H9 (cell line): ENCODE data around the gene ZNF750. TPM values are rescaled to one million over a fixed set of nuclear protein-coding genes. Genes with fewer than 3 reads are reported as not detected.

Experiments used
- DNase-seq: peaks from one replicate; pipeline ENCODE4 v3.0.0-alpha.2; 2017
- H2AFZ ChIP-seq: one replicate; pipeline ENCODE4 v1.6.1; 2013; ENCODE audit warnings: mild to moderate bottlenecking, low read length, control low read depth, moderate library complexity
- H2AK5ac ChIP-seq: 2 replicates; pipeline ENCODE4 v1.6.1; 2013; ENCODE audit warnings: low read length, control low read depth, mixed read lengths; ENCODE audit not compliant: insufficient read length
- H2BK120ac ChIP-seq: one replicate; pipeline ENCODE4 v1.6.1; 2013; ENCODE audit warnings: low read depth, mild to moderate bottlenecking, low read length, control low read depth, inconsistent platforms; ENCODE audit not compliant: poor library complexity, severe bottlenecking
- H2BK12ac ChIP-seq: 2 replicates; pipeline ENCODE4 v1.6.1; 2013; ENCODE audit warnings: low read length, control low read depth, mixed read lengths, low read depth; ENCODE audit not compliant: insufficient read length
- H2BK15ac ChIP-seq: 2 replicates; pipeline ENCODE4 v1.6.1; 2013; ENCODE audit warnings: low read depth, low read length, control low read depth
- H2BK20ac ChIP-seq: one replicate; pipeline ENCODE4 v1.6.1; 2013; ENCODE audit warnings: low read depth, mild to moderate bottlenecking, low read length, control low read depth, inconsistent platforms; ENCODE audit not compliant: poor library complexity, severe bottlenecking
- H2BK5ac ChIP-seq: 2 replicates; pipeline ENCODE4 v1.6.1; 2013; ENCODE audit warnings: low read length, control low read depth, mixed read lengths; ENCODE audit not compliant: insufficient read length
- H3K14ac ChIP-seq: 2 replicates; pipeline ENCODE4 v1.6.1; 2013; ENCODE audit warnings: low read length, control low read depth; ENCODE audit not compliant: insufficient read depth
- H3K18ac ChIP-seq: 2 replicates; pipeline ENCODE4 v1.6.1; 2013; ENCODE audit warnings: low read depth, mild to moderate bottlenecking, mixed read lengths, low read length, control low read depth; ENCODE audit not compliant: insufficient read length
- H3K23ac ChIP-seq: 2 replicates; pipeline ENCODE4 v1.6.1; 2013; ENCODE audit warnings: low read length, control low read depth, mixed read lengths, low read depth; ENCODE audit not compliant: insufficient read length
- H3K23me2 ChIP-seq: 2 replicates; pipeline ENCODE4 v1.6.1; 2013; ENCODE audit warnings: low read depth, mild to moderate bottlenecking, mixed read lengths, low read length, control low read depth; ENCODE audit not compliant: insufficient read length, poor library complexity, severe bottlenecking
- H3K27ac ChIP-seq: 2 replicates; pipeline ENCODE4 v1.5.1; 2013; ENCODE audit warnings: low read length, control low read depth, mixed read lengths, low read depth; ENCODE audit not compliant: insufficient read length
- H3K27me3 ChIP-seq: 2 replicates; pipeline ENCODE4 v1.6.1; 2013; ENCODE audit warnings: low read length, control low read depth, inconsistent platforms; ENCODE audit not compliant: insufficient read depth
- H3K4ac ChIP-seq: 2 replicates; pipeline ENCODE4 v1.6.1; 2013; ENCODE audit warnings: low read depth, mild to moderate bottlenecking, control low read depth, inconsistent platforms, low read length, moderate library complexity
- H3K4me1 ChIP-seq: 2 replicates; pipeline ENCODE4 v1.6.1; 2013; ENCODE audit warnings: low read length, control low read depth, inconsistent platforms; ENCODE audit not compliant: insufficient read depth
- H3K4me2 ChIP-seq: 2 replicates; pipeline ENCODE4 v1.6.1; 2013; ENCODE audit warnings: low read length, control low read depth, mixed read lengths; ENCODE audit not compliant: insufficient read length, insufficient read depth
- H3K56ac ChIP-seq: 2 replicates; pipeline ENCODE4 v1.6.1; 2013; ENCODE audit warnings: low read depth, mild to moderate bottlenecking, mixed read lengths, low read length, control low read depth; ENCODE audit not compliant: insufficient read length
- H3K79me1 ChIP-seq: 2 replicates; pipeline ENCODE4 v1.6.1; 2013; ENCODE audit warnings: low read depth, mild to moderate bottlenecking, moderate library complexity, low read length, control low read depth, inconsistent platforms; ENCODE audit not compliant: insufficient read depth, poor library complexity, severe bottlenecking
- H3K79me2 ChIP-seq: 2 replicates; pipeline ENCODE4 v1.6.1; 2013; ENCODE audit warnings: low read length, control low read depth, inconsistent platforms; ENCODE audit not compliant: insufficient read depth
- H3K9ac ChIP-seq: 2 replicates; pipeline ENCODE4 v1.6.1; 2013; ENCODE audit warnings: low read length, control low read depth, mixed read lengths; ENCODE audit not compliant: insufficient read length; ENCODE audit errors: extremely low read depth
- H3K9me3 ChIP-seq: one replicate; pipeline ENCODE4 v1.6.1; 2013; ENCODE audit warnings: low read depth, low read length, inconsistent platforms; ENCODE audit not compliant: control insufficient read depth
- H3T11ph ChIP-seq: one replicate; pipeline ENCODE4 v1.6.1; 2013; ENCODE audit warnings: mild to moderate bottlenecking, low read length, control low read depth, inconsistent platforms
- H4K20me1 ChIP-seq: one replicate; pipeline ENCODE4 v1.6.1; 2013; ENCODE audit not compliant: control insufficient read depth, insufficient read length, insufficient read depth
- H4K5ac ChIP-seq: 2 replicates; pipeline ENCODE4 v1.6.1; 2013; ENCODE audit warnings: low read depth, mild to moderate bottlenecking, mixed read lengths, low read length, control low read depth; ENCODE audit not compliant: insufficient read length
- H4K8ac ChIP-seq: replicated peaks from 2 replicates; pipeline ENCODE4 v1.6.1; 2013; ENCODE audit warnings: low read length, control low read depth, mixed read lengths, low read depth; ENCODE audit not compliant: insufficient read length
- H4K91ac ChIP-seq: 2 replicates; pipeline ENCODE4 v1.6.1; 2013; ENCODE audit warnings: low read depth, mild to moderate bottlenecking, moderate library complexity, mixed read lengths, low read length, control low read depth; ENCODE audit not compliant: insufficient read length
- H3K27ac Mint-ChIP-seq, 3 experiments: 2 replicates in 2 of 3; 3 replicates in 1 of 3; pipeline ENCODE4 v1.8.0; 2020 to 2021; ENCODE audit warnings: mixed read lengths in 3 of 3, mild to moderate bottlenecking in 1 of 3, moderate library complexity in 1 of 3
- H3K27me3 Mint-ChIP-seq: 2 replicates; pipeline ENCODE4 v1.8.0; 2021; ENCODE audit warnings: low read depth, mild to moderate bottlenecking, moderate library complexity, mixed read lengths
- H3K36me3 Mint-ChIP-seq, 3 experiments: 2 replicates in 2 of 3; 3 replicates in 1 of 3; pipeline ENCODE4 v1.8.0; 2020 to 2021; ENCODE audit warnings: low read depth in 3 of 3, mixed read lengths in 3 of 3; ENCODE audit not compliant: insufficient read depth in 1 of 3
- H3K4me1 Mint-ChIP-seq, 2 experiments: 2 replicates each; pipeline ENCODE4 v1.8.0; 2020; ENCODE audit warnings: mixed read lengths in 2 of 2
- H3K4me3 Mint-ChIP-seq, 2 experiments: 2 replicates in 1 of 2; 3 replicates in 1 of 2; pipeline ENCODE4 v1.8.0; 2020 to 2021; ENCODE audit warnings: mild to moderate bottlenecking in 2 of 2, mixed read lengths in 2 of 2, moderate library complexity in 1 of 2
- H3K9me3 Mint-ChIP-seq, 2 experiments: 2 replicates in 1 of 2; 3 replicates in 1 of 2; pipeline ENCODE4 v1.8.0; 2020; ENCODE audit warnings: mild to moderate bottlenecking in 2 of 2, mixed read lengths in 2 of 2, moderate library complexity in 1 of 2
- CTCF ChIP-seq: fragments of 200-600 bp; sonication (generic); conservative IDR thresholded peaks from 3 replicates; pipeline ENCODE4 v1.8.0; 2021; ENCODE audit warnings: antibody characterized with exemption, mild to moderate bottlenecking
- WGBS: extraction: QIAGEN DNeasy Blood & Tissue Kit; methylation state at CpG from one replicate; pipeline ENCODE4 v1.1.7; 2013; ENCODE audit warnings: missing lambda C conversion rate, low lambda C conversion rate, mixed read lengths; ENCODE audit not compliant: insufficient read length; ENCODE audit errors: extremely low coverage; 5-methylcytosine and 5-hydroxymethylcytosine counted together
- total RNA-seq: library from RNA; stranded (reverse); gene quantifications from 2 replicates; pipeline ENCODE4 v1.2.1, GENCODE V29; 2021

ZNF750 gene
- total RNA-seq, 1 experiment from 2014 or later, result not detected

DNA sequence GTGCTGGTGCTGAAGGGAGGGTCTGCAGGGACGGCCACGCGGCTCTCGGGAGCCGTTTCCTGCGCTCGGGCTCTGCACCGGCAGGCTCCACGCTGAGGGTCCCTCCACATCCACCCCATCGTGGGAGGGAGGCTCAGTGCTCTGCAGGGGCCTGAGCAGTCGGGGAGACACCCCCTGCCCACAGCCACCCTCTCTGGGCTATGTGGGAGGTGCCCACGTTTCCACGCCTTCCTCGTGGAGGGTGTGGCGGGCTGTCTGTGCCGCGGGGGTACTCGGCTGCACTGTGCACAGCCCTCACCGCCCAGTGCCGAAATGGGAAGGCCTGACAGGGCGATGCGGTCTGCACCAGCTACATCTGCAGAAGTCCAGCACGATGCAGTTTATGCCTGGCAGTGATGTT, 25.5 kb upstream of the ZNF750 start:
- H2BK12ac ChIP-seq, result no peak overlapping the region
- Mint-ChIP-seq H3K4me1 (peaks cover 6 to 28% of the 10 kb centered on the region in 2 experiments), H3K27me3 (no peaks in the 10 kb centered on the region; the same call in 1 of the 2 replicates), H3K36me3 (peaks cover 3 to 11% (median 6%) of the 10 kb centered on the region in 3 experiments; a peak in 6 of 7 replicates), H3K4me3 (no peak overlapping the region), H3K27ac (peak overlapping the region; percentile 28 to 90 (median 68); a peak in 2 of 7 replicates), H3K9me3 (no peaks in the 10 kb centered on the region)
- no peaks in the 10 kb centered on the region for H3K27me3 ChIP-seq
- H4K8ac ChIP-seq, result no peak overlapping the region
- no peak overlapping the region for H2BK20ac ChIP-seq
- H3K79me2 ChIP-seq, result no peaks in the 10 kb centered on the region; the same call in 1 of the 2 replicates
- H3T11ph ChIP-seq, result no peak overlapping the region
- H3K23ac ChIP-seq, result no peak overlapping the region
- no CpG with 5 or more reads among the region's 23 CpGs for WGBS
- H3K27ac ChIP-seq, result no peak overlapping the region
- no peak overlapping the region for H3K4ac ChIP-seq
- DNase-seq, result no peak
- no peak overlapping the region for H3K4me2 ChIP-seq
- H2BK5ac ChIP-seq, result no peak overlapping the region
- H3K14ac ChIP-seq, result no peak overlapping the region; the same call in 1 of the 2 replicates
- no peak overlapping the region for H3K18ac ChIP-seq
- H3K56ac ChIP-seq, result no peak overlapping the region
- H3K9me3 ChIP-seq, result no peaks in the 10 kb centered on the region
- no peak overlapping the region for H2AFZ ChIP-seq
- H2BK15ac ChIP-seq, result no peak overlapping the region
- H4K91ac ChIP-seq, result no peak overlapping the region
- H4K20me1 ChIP-seq, result no peaks in the 10 kb centered on the region
- H3K23me2 ChIP-seq, result peaks cover 3% of the 10 kb centered on the region
- H3K4me1 ChIP-seq, result no peaks in the 10 kb centered on the region
- H2BK120ac ChIP-seq, result no peak overlapping the region
- H3K9ac ChIP-seq, result no peak overlapping the region
- no peak overlapping the region for H4K5ac ChIP-seq
- H3K79me1 ChIP-seq, result peaks cover 3% of the 10 kb centered on the region
- no peak for TF ChIP-seq CTCF
- no peak overlapping the region for H2AK5ac ChIP-seq
